Glutamatergic neuron (in vitro differentiated cells): ENCODE results near the gene ZNF541. TPM values are rescaled to one million over a fixed set of nuclear protein-coding genes. Genes with fewer than 3 reads are reported as not detected.

Experiments
- DNase-seq: peaks from one replicate; pipeline ENCODE4 v3.0.0; 2022
- H3K27ac Mint-ChIP-seq: one replicate; pipeline ENCODE4 v1.8.0; 2020; ENCODE audit warnings: mild to moderate bottlenecking, mixed read lengths, inconsistent platforms; ENCODE audit not compliant: unreplicated experiment
- H3K27me3 Mint-ChIP-seq: one replicate; pipeline ENCODE4 v1.8.0; 2020; ENCODE audit warnings: mild to moderate bottlenecking, moderate library complexity, mixed read lengths, inconsistent platforms; ENCODE audit not compliant: unreplicated experiment
- H3K36me3 Mint-ChIP-seq: one replicate; pipeline ENCODE4 v1.8.0; 2020; ENCODE audit warnings: mild to moderate bottlenecking, mixed read lengths, inconsistent platforms; ENCODE audit not compliant: unreplicated experiment
- H3K4me1 Mint-ChIP-seq: one replicate; pipeline ENCODE4 v1.8.0; 2020; ENCODE audit warnings: mild to moderate bottlenecking, low read depth, mixed read lengths, inconsistent platforms; ENCODE audit not compliant: unreplicated experiment
- H3K4me3 Mint-ChIP-seq: one replicate; pipeline ENCODE4 v1.8.0; 2020; ENCODE audit warnings: mild to moderate bottlenecking, mixed read lengths, inconsistent platforms; ENCODE audit not compliant: unreplicated experiment
- H3K9me3 Mint-ChIP-seq: one replicate; pipeline ENCODE4 v1.8.0; 2020; ENCODE audit warnings: mild to moderate bottlenecking, moderate library complexity, mixed read lengths, inconsistent platforms; ENCODE audit not compliant: unreplicated experiment
- CTCF ChIP-seq: fragments of 200-600 bp; sonication (generic); IDR thresholded peaks from one replicate; pipeline ENCODE4 v1.5.0; 2021; ENCODE audit not compliant: partially characterized antibody, unreplicated experiment
- total RNA-seq: library from RNA; stranded (reverse); fragmentation: NEBNext Ultra II Directional; extraction: Animal tissue kit (Norgen Biotek cat#: 25700); gene quantifications from one replicate; pipeline ENCODE4 v1.2.1, GENCODE V29; 2021; ENCODE audit not compliant: unreplicated experiment

ZNF541 gene
- total RNA-seq, 1 donor from 2014 or later: not detected

- Mint-ChIP-seq H3K4me1 (no peaks in the 10 kb centered on the region), H3K27me3 (peaks cover 2% of the 10 kb centered on the region), H3K9me3 (no peaks in the 10 kb centered on the region), H3K36me3 (peaks cover 5% of the 10 kb centered on the region), H3K27ac (no peak overlapping the region), H3K4me3 (no peak overlapping the region)
- no peak for TF ChIP-seq CTCF
- no peak for DNase-seq
Observed at GRCh38 chr19:47582320-47582909, 9.5 kb upstream of the ZNF541 start.

GRCh38 chr19:47581605-47582319 is 8.8 kb upstream of the ZNF541 start:
- Mint-ChIP-seq H3K27ac (no peak overlapping the region), H3K4me1 (no peaks in the 10 kb centered on the region), H3K36me3 (peaks cover 5% of the 10 kb centered on the region), H3K27me3 (peaks cover 2% of the 10 kb centered on the region), H3K9me3 (no peaks in the 10 kb centered on the region), H3K4me3 (no peak overlapping the region)
- no peak for TF ChIP-seq CTCF
- no peak for DNase-seq

- H3K36me3 Mint-ChIP-seq: no peaks in the 10 kb centered on the region
- H3K4me3 Mint-ChIP-seq: no peak overlapping the region
- no peaks in the 10 kb centered on the region for H3K27me3 Mint-ChIP-seq
- DNase-seq: no peak
- H3K9me3 Mint-ChIP-seq: no peaks in the 10 kb centered on the region
- no peak for TF ChIP-seq CTCF
- H3K27ac Mint-ChIP-seq: no peak overlapping the region
- no peaks in the 10 kb centered on the region for H3K4me1 Mint-ChIP-seq
Observed at GRCh38 chr19:47580397-47580796, 7.4 kb upstream of the ZNF541 start.

GRCh38 chr19:47572635-47573034 is 313 bp downstream of the ZNF541 start:
- no peaks in the 10 kb centered on the region for H3K4me1 Mint-ChIP-seq
- no peaks in the 10 kb centered on the region for H3K36me3 Mint-ChIP-seq
- H3K4me3 Mint-ChIP-seq: no peak overlapping the region
- H3K27ac Mint-ChIP-seq: no peak overlapping the region
- TF ChIP-seq CTCF: no peak
- H3K9me3 Mint-ChIP-seq: no peaks in the 10 kb centered on the region
- DNase-seq: no peak
- peaks cover 2% of the 10 kb centered on the region for H3K27me3 Mint-ChIP-seq

- H3K9me3 Mint-ChIP-seq: peaks cover 2% of the 10 kb centered on the region
- H3K27ac Mint-ChIP-seq: no peak overlapping the region
- no peaks in the 10 kb centered on the region for H3K4me1 Mint-ChIP-seq
- H3K27me3 Mint-ChIP-seq: peaks cover 5% of the 10 kb centered on the region
- H3K4me3 Mint-ChIP-seq: no peak overlapping the region
- TF ChIP-seq CTCF: no peak
- no peaks in the 10 kb centered on the region for H3K36me3 Mint-ChIP-seq
- DNase-seq: no peak
Observed at GRCh38 chr19:47569331-47569730, 3.6 kb downstream of the ZNF541 start.
